SK-N-SH (cell line): Measurements from ENCODE around the gene FXYD2.

Source experiments
- CTCF ChIP-seq: fragments of 200-600 bp; sonication (generic); IDR thresholded peaks from 2 replicates; pipeline ENCODE4 v1.6.1; 2017; ENCODE audit warnings: antibody characterized with exemption, mild to moderate bottlenecking, moderate library complexity
- EZH2phosphoT487 ChIP-seq: fragments of 200-600 bp; sonication (generic); IDR thresholded peaks from 2 replicates; pipeline ENCODE4 v1.6.1; 2017; ENCODE audit warnings: low read depth, mixed run types, mild to moderate bottlenecking, antibody characterized with exemption, moderate library complexity, borderline replicate concordance
- MAX ChIP-seq: IDR thresholded peaks from 2 replicates; pipeline ENCODE4 v1.4.0; 2012; ENCODE audit warnings: low read depth
- SMC3 ChIP-seq: IDR thresholded peaks from 2 replicates; pipeline ENCODE4 v1.6.1; 2012; ENCODE audit warnings: low read depth, low read length, improper control_type of control experiment
- TCF12 ChIP-seq: IDR thresholded peaks from 2 replicates; pipeline ENCODE4 v1.4.0; 2012
- TEAD4 ChIP-seq: IDR thresholded peaks from 2 replicates; pipeline ENCODE4 v1.4.0; 2012; ENCODE audit warnings: mild to moderate bottlenecking, borderline replicate concordance; ENCODE audit not compliant: insufficient read depth
- USF2 ChIP-seq: fragments of 150-350 bp; IDR thresholded peaks from 2 replicates; pipeline ENCODE4 v1.6.1; 2017; ENCODE audit warnings: antibody characterized with exemption, low read length, low read depth, borderline replicate concordance

- TF ChIP-seq EZH2phosphoT487 (no peak), CTCF (no peak), TCF12 (no peak), TEAD4 (no peak), MAX (no peak), USF2 (no peak), SMC3 (no peak)
Measured at GRCh38 chr11:117792241-117792640, 32.3 kb downstream of the FXYD2 start.
